Duodenal mucosa (tissue), 2 donors: ENCODE data around the gene ARL8A.
"Not testable (repeated sequence)": the region's sequence is repeated elsewhere in the genome, so short reads cannot be mapped to it uniquely, and the experiment has no call there.

ENCODE experiments used
- H3K27ac ChIP-seq: one replicate; pipeline ENCODE4 v1.7.0; 2013; ENCODE audit warnings: low read depth, low read length
- H3K27me3 ChIP-seq, 2 donors: one replicate each; pipeline ENCODE4 v1.7.0; 2013; ENCODE audit warnings: low read length in 2 of 2, control low read depth in 1 of 2; ENCODE audit not compliant: insufficient read depth in 2 of 2, control insufficient read depth in 1 of 2
- H3K36me3 ChIP-seq, 2 donors: one replicate each; pipeline ENCODE4 v1.7.0; 2013; ENCODE audit warnings: low read length in 2 of 2, control low read depth in 1 of 2; ENCODE audit not compliant: insufficient read depth in 2 of 2, control insufficient read depth in 1 of 2
- H3K4me1 ChIP-seq, 2 donors: one replicate each; pipeline ENCODE4 v1.7.0; 2013; ENCODE audit warnings: low read length in 2 of 2, control low read depth in 1 of 2; ENCODE audit not compliant: insufficient read depth in 2 of 2, control insufficient read depth in 1 of 2
- H3K4me3 ChIP-seq, 2 donors: one replicate each; pipeline ENCODE4 v1.7.0; 2013; ENCODE audit warnings: low read length in 2 of 2, low read depth in 1 of 2
- H3K9ac ChIP-seq, 2 donors: one replicate each; pipeline ENCODE4 v1.7.0; 2013; ENCODE audit warnings: low read length in 2 of 2, low read depth in 1 of 2
- H3K9me3 ChIP-seq, 2 donors: one replicate each; pipeline ENCODE4 v1.7.0; 2013; ENCODE audit warnings: low read length in 2 of 2, control low read depth in 1 of 2; ENCODE audit not compliant: control insufficient read depth in 1 of 2

Gene ARL8A

DNA sequence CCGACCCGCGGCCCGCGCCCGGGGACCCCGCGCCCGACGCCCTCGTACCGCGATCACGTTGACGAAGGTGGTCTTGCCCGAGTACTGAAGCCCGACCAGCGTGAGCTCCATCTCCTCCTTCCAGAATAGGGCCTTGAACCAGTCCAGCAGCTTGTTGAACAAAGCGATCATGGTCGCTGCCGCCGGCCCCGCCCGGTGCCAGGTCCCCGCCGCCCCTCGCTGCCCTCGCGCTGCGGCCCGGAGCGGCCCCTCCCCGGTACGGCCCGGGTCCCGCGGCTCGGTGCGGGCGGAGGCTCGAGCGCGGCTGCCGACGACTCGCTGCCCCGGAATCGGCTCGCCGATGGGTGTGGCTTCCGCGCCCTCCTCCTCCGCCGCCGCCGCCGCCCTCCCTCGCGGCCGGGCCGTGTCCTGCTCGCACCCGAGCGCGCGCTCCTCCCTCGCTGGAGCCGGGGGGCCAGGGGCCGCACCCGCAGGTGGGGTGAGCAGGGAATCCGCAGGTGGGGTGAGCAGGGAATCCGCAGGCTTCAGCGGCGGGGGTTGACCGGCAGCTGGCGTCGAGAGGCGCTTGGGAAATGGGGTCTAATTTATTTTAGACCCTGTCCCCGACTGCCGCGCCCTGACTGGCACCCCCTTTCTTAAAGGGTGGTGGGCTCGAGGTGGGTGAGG, at the start of gene ARL8A:
TSS of gene ARL8A (minus strand) at position 336 of the 666 bp plus-strand sequence. CDS start at position 171, 165 bp downstream.
- H3K27me3 ChIP-seq: no peaks in the 10 kb centered on the region
- peak within 1 kb of the TSS; percentile 88 to 97 for H3K4me3 ChIP-seq
- no peaks in the 10 kb centered on the region for H3K36me3 ChIP-seq
- peak within 1 kb of the TSS; percentile 88 to 92 for H3K9ac ChIP-seq
- H3K9me3 ChIP-seq: no peaks in the 10 kb centered on the region
- peaks cover 19 to 22% of the 10 kb centered on the region in 2 donors for H3K4me1 ChIP-seq
- peak within 1 kb of the TSS; percentile 74 for H3K27ac ChIP-seq

DNA sequence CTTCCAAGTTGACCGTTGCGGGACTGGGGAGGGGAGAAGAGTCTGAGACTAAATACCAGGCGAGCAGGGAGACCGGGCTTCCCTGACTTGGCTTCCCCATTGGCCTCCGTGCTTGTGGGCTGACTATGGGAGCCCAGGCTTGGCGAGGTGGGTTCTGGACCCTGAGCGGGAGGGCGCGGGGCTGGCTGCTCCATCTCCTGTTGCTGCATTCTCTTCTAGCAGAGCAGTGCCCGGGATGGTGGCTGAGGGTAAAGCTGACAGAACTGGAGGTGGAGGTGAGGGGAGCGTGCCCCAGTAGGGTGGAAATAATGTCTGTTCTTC, 49.8 kb upstream of the ARL8A start:
- H3K9me3 ChIP-seq: no peaks in the 10 kb centered on the region
- no peak overlapping the region for H3K27ac ChIP-seq
- no peak overlapping the region for H3K9ac ChIP-seq
- peaks cover 15 to 24% of the 10 kb centered on the region in 2 donors for H3K4me1 ChIP-seq
- H3K27me3 ChIP-seq: peaks cover 6 to 11% of the 10 kb centered on the region in 2 donors
- no peak overlapping the region for H3K4me3 ChIP-seq
- H3K36me3 ChIP-seq: no peaks in the 10 kb centered on the region

DNA sequence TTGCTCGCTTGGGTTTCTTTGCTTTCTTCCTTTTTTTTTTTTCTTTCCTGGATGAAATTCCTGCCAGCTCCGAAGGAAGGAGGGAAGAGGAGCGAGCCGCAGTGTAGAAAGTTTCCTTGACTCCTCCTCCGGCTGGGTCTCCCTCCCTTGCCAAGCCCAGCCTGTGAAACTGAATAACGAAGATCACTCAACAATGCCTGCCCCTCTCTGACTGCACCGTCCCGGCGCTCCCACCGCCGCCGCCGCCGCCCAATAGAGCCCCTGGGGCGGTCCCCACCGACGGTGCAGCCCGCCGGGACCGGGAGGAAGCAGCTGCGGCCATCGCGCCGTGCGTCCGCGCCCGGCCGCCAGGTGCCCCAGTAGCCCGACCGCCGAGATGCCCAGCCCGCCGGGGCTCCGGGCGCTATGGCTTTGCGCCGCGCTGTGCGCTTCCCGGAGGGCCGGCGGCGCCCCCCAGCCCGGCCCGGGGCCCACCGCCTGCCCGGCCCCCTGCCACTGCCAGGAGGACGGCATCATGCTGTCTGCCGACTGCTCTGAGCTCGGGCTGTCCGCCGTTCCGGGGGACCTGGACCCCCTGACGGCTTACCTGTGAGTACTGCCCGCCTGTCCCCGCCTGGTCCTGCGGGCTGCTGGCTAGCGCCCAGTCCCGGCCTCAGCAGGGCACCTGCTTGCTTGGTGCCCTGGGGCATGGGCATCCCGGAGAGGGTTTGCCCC, 49.2 kb upstream of the ARL8A start, which contains the start of gene LGR6:
TSS of gene LGR6 (plus strand) at position 186 of the 714 bp plus-strand sequence. CDS start at position 377, 191 bp downstream.
- H3K27me3 ChIP-seq: peaks cover 6 to 11% of the 10 kb centered on the region in 2 donors
- peak within 1 kb of the TSS; percentile 17 to 36 for H3K4me3 ChIP-seq
- H3K9ac ChIP-seq: no peak within 1 kb of the TSS

DNA sequence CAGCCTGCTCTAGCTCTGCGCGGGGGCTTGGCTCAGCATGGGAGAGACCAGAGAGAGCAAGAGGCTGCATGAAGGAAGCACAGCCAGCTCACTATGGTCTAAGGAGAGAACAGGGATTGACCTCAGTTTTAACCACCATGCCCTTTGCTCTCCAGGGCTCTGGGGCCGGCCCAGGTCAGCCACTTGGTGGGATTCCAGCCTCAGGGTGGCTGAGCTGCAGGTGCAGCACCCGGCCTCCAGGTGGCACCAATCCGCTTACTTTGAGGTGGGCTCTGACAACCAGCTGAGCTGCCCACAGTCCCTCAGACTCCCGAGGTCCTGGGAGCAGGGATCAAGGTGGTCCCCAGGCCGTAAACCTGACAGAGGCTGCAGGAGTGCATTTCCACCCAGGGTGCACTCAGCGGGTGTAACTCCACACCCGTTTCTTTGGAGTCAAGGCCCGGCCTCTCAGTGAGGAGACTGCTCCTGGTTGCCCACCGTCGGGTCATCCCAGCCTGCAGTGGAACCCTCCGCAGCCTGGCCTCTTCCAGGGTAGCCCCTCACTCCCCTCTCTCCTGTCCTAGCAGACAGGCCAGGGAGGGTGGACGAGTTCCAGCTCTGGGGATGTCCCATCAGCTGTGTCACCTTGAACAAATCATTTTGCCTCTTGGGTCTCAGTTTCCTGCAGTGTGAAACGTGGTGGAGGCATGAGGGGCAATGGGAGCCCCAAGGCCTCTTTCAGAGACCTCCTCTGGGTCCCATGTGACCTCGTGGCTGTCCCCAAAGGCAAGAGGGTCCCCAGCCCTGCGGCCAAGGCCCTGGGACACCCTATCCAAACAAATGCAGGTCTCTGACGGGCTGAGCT, 48.5 kb upstream of the ARL8A start:
- no peak overlapping the region for H3K27ac ChIP-seq
- H3K36me3 ChIP-seq: no peaks in the 10 kb centered on the region
- peaks cover 6 to 11% of the 10 kb centered on the region in 2 donors for H3K27me3 ChIP-seq
- peaks cover 23 to 24% of the 10 kb centered on the region in 2 donors for H3K4me1 ChIP-seq
- peak overlapping the region; percentile 17 to 36 for H3K4me3 ChIP-seq
- H3K9ac ChIP-seq: no peak overlapping the region
- no peaks in the 10 kb centered on the region for H3K9me3 ChIP-seq

More for the DNA sequence above, 49.2 kb upstream of the ARL8A start, which contains the start of gene LGR6:
- no peak within 1 kb of the TSS for H3K27ac ChIP-seq
- H3K9me3 ChIP-seq: no peaks in the 10 kb centered on the region
- no peaks in the 10 kb centered on the region for H3K36me3 ChIP-seq
- H3K4me1 ChIP-seq: peaks cover 18 to 23% of the 10 kb centered on the region in 2 donors

GRCh38 chr1:202191391-202191790, 46.9 kb upstream of the ARL8A start:
- H3K9ac ChIP-seq, H3K27ac ChIP-seq, H3K9me3 ChIP-seq, H3K36me3 ChIP-seq, H3K4me3 ChIP-seq: not testable (repeated sequence)
- Histone ChIP-seq H3K4me1 (peaks cover 31 to 39% of the 10 kb centered on the region in 2 donors), H3K27me3 (peaks cover 6 to 11% of the 10 kb centered on the region in 2 donors)

DNA sequence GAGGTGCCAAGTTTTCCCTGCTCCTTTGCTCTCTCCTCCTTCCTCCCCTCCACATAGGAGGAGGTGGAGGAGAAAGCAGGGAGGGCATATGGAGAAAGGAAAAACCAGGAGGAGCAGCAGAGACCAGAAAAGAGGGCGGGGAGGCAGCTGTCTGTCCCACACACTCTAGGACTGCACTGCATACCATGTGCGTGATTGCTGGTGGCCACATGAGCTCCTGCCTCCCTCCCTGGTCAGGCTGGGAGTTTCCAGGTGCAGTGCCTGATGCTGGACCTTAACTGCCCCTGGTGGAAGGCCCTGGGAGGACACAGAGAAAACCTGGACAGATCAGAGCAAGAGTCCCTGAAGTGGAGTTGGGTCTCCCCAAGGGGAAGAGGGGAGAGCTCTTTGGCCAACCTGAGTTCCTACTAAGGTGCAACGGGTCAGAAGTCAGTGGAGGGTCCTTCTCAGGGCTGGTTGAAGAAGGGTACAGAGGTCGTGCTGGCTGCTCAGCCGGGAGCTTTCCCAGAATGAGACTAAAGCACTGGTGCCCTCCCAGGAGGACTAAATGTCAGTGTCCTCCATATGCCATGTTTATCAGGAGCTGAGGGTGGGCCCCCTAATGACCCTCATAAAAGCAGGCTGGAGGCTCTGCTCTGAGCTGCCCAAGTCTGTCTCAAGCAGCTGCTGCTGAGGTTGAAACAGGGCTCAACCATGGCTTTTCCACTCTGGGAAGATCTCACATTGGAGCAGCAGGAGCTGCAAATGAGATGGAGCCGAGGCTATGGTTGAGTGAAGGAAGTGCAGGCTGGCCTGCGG, 45.6 kb upstream of the ARL8A start:
- H3K9me3 ChIP-seq: no peaks in the 10 kb centered on the region
- H3K4me3 ChIP-seq: no peak overlapping the region
- H3K9ac ChIP-seq: no peak overlapping the region
- no peaks in the 10 kb centered on the region for H3K36me3 ChIP-seq
- H3K27me3 ChIP-seq: peaks cover 6 to 11% of the 10 kb centered on the region in 2 donors
- peaks cover 35 to 42% of the 10 kb centered on the region in 2 donors for H3K4me1 ChIP-seq
- H3K27ac ChIP-seq: no peak overlapping the region

GRCh38 chr1:202189001-202189790, 44.7 kb upstream of the ARL8A start:
- no peaks in the 10 kb centered on the region for H3K36me3 ChIP-seq
- H3K4me1 ChIP-seq: peaks cover 40 to 46% of the 10 kb centered on the region in 2 donors
- H3K27me3 ChIP-seq: peaks cover 6 to 9% of the 10 kb centered on the region in 2 donors
- H3K9ac ChIP-seq: no peak overlapping the region
- H3K4me3 ChIP-seq: no peak overlapping the region
- H3K9me3 ChIP-seq: no peaks in the 10 kb centered on the region
- H3K27ac ChIP-seq: no peak overlapping the region

DNA sequence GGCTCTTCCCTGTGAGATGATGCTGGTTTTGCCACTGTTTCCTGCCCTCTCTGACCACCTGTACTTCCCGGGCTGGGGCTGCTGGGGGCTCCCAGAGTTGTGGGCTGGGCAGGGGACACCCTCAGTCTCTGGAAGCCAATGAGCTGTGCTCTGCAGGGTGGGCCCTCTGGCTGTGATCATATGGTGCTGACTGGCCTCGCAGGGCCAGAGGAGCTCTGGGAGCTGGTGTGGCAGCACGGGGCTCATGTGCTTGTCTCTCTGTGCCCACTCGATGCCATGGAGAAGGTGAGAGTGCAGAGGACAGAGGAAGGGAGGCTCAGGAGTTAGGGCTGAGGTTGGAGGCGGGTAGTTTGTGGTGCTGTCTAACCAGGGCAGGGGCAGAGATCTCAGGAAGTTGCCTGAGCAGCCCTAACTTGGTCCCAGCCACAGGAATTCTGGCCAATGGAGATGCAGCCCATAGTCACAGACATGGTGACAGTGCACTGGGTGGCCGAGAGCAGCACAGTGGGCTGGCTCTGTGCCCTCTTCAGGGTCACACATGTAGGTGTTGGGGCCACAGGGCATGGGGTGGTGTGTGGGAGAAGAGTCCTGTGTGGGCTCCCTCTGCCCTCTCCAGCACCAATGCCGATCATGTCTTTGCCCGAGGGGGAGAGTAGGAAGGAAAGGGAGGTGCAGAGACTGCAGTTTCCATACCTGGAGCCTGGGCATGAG, 43.3 kb upstream of the ARL8A start:
- peaks cover 34 to 41% of the 10 kb centered on the region in 2 donors for H3K4me1 ChIP-seq
- H3K9ac ChIP-seq: no peak overlapping the region
- H3K9me3 ChIP-seq: no peaks in the 10 kb centered on the region
- peak overlapping the region; percentile 37 to 50 for H3K4me3 ChIP-seq
- H3K27me3 ChIP-seq: peaks cover under 1% of the 10 kb centered on the region in 2 donors
- no peaks in the 10 kb centered on the region for H3K36me3 ChIP-seq
- H3K27ac ChIP-seq: no peak overlapping the region
